SJCRH30 (cell line): ENCODE measurements around the gene KRT72. TPM values are rescaled to one million over a fixed set of nuclear protein-coding genes. Genes with fewer than 3 reads are reported as not detected.

ENCODE experiments used
- DNase-seq, 2 experiments: peaks; one replicate each; pipeline ENCODE4 v3.0.0-alpha.2; 2015 to 2020
- H3K27ac ChIP-seq: fragments of 250-450 bp; sonication (Bioruptor Pico); 2 replicates; pipeline ENCODE4 v1.5.1; 2020; ENCODE audit warnings: mild to moderate bottlenecking, moderate library complexity
- H3K27me3 ChIP-seq: fragments of 250-450 bp; sonication (Bioruptor Pico); 2 replicates; pipeline ENCODE4 v1.5.1; 2020; ENCODE audit warnings: mild to moderate bottlenecking, moderate library complexity
- H3K36me3 ChIP-seq: fragments of 250-450 bp; sonication (Bioruptor Pico); 2 replicates; pipeline ENCODE4 v1.5.1; 2020; ENCODE audit warnings: mild to moderate bottlenecking, moderate library complexity
- H3K4me1 ChIP-seq: fragments of 250-450 bp; sonication (Bioruptor Pico); 2 replicates; pipeline ENCODE4 v1.5.1; 2020; ENCODE audit warnings: mild to moderate bottlenecking, moderate library complexity
- H3K4me3 ChIP-seq: fragments of 250-450 bp; sonication (Bioruptor Pico); 2 replicates; pipeline ENCODE4 v1.5.1; 2020; ENCODE audit warnings: mild to moderate bottlenecking, moderate library complexity
- H3K9me3 ChIP-seq: fragments of 250-450 bp; sonication (Bioruptor Pico); replicated peaks from 2 replicates; pipeline ENCODE4 v1.5.1; 2020; ENCODE audit warnings: mild to moderate bottlenecking, moderate library complexity
- total RNA-seq: library from RNA; depleted of rRNA; stranded (reverse); fragments of >200 nt; shearing (Covaris generic); gene quantifications from 2 replicates; pipeline ENCODE4 v1.2.3, GENCODE V29; 2014

KRT72 gene
- total RNA-seq, 1 experiment from 2014 or later, result not detected

- Histone ChIP-seq H3K27me3 (peaks cover 11% of the 10 kb centered on the region; the same call in 1 of the 2 replicates), H3K36me3 (no peaks in the 10 kb centered on the region), H3K4me3 (no peak overlapping the region), H3K4me1 (no peaks in the 10 kb centered on the region), H3K9me3 (no peaks in the 10 kb centered on the region), H3K27ac (no peak overlapping the region)
- DNase-seq, result no peak
These were observed 18.8 kb downstream of the KRT72 start for GRCh38 chr12:52582486-52582885.

DNA sequence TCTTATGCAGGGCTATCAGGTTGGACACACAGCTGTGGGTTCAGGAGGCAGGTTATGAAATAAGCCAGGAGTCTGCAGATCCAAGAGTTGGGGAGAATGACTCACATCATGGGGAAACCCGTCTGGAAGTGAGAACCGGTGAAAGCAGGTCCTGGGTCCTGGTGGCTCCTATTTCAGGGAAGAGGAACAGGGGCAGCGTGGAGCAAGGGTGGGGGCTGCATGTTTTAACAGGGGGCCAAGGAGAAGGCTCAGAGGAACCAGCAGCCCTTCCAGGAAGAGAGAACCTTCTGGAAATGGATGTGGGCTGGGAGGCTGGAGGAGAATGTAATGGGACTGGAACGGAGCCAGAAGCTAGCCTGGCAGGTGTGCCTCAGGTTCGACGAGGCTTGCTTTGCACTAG is 19.8 kb downstream of the KRT72 start:
- no peak overlapping the region for H3K4me3 ChIP-seq
- DNase-seq, result no peak
- H3K4me1 ChIP-seq, result no peaks in the 10 kb centered on the region
- H3K27ac ChIP-seq, result no peak overlapping the region
- no peaks in the 10 kb centered on the region for H3K9me3 ChIP-seq
- peaks cover 7% of the 10 kb centered on the region; the same call in 1 of the 2 replicates for H3K27me3 ChIP-seq
- no peaks in the 10 kb centered on the region for H3K36me3 ChIP-seq

DNA sequence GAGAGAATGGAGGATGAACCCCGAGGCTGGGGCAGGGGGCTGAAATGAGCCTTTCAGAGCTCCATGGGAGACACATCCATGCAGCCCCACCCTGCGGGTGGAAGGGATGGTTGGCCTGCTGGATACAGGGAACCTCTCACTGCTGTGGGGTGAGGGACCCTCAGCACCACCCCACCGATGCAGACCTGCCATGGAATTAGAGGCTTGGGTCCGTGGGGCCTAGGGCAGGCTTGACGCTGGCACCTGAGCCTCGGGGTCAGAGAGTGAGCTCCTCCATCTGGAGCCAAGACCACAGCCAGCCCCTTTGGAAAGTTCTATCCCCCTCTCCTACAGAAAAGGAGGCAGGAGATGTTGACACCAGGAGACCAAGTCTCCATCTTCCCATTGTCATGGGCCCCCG is 20.2 kb downstream of the KRT72 start:
- H3K36me3 ChIP-seq, result no peaks in the 10 kb centered on the region
- H3K27ac ChIP-seq, result no peak overlapping the region
- H3K27me3 ChIP-seq, result peaks cover 6% of the 10 kb centered on the region; the same call in 1 of the 2 replicates
- no peaks in the 10 kb centered on the region for H3K9me3 ChIP-seq
- no peak overlapping the region for H3K4me3 ChIP-seq
- H3K4me1 ChIP-seq, result no peaks in the 10 kb centered on the region
- no peak for DNase-seq

DNA sequence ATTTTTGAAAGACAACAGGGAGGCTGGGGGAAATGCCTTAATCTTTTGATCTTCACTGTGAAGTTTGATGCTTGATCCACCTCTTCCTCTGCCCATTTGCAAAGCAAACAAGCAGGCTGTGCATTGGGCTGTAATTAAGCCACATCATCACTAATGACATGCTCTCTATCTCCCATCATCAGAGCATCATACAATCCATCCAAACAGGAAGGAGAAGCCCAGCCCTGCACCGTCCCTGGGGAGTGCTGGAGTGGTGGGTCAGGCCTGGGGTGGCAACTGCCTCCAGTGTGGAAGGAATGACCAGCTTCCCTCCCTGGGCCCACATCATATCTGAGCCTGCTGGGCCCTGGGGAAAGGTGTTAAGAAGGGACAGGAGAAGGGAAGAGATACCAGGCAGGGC is 20.8 kb downstream of the KRT72 start:
- Histone ChIP-seq H3K27me3 (peaks cover 6% of the 10 kb centered on the region; the same call in 1 of the 2 replicates), H3K36me3 (no peaks in the 10 kb centered on the region), H3K9me3 (no peaks in the 10 kb centered on the region), H3K4me3 (no peak overlapping the region), H3K27ac (no peak overlapping the region), H3K4me1 (no peaks in the 10 kb centered on the region)
- no peak for DNase-seq

- Histone ChIP-seq H3K36me3 (no peaks in the 10 kb centered on the region), H3K4me3 (no peak overlapping the region), H3K4me1 (no peaks in the 10 kb centered on the region), H3K27ac (no peak overlapping the region), H3K27me3 (peaks cover 6% of the 10 kb centered on the region; the same call in 1 of the 2 replicates), H3K9me3 (no peaks in the 10 kb centered on the region)
- DNase-seq, result no peak
These were observed 21.5 kb downstream of the KRT72 start for GRCh38 chr12:52579468-52580465.

DNA sequence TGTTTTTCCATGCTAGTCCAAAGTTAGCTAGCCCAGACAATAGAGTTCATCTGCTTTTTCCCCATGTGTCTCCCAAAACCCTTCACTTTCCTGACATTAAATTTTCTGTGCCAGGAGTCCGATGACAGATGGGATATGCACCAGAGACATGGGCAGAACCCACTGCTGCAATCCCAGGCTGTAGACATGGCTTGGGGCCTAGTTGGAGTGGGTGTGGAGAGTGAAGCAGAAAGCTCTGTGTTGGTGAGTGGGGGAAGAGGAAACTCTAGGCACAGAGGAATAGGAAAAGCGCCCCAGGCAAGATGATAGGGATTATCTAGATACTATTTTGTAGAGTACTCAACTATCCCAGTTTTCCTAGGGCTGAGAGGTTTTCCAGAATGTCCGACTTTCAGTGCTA is 22.8 kb downstream of the KRT72 start:
- Histone ChIP-seq H3K27ac (no peak overlapping the region), H3K36me3 (no peaks in the 10 kb centered on the region), H3K27me3 (peaks cover 6% of the 10 kb centered on the region; the same call in 1 of the 2 replicates), H3K4me1 (no peaks in the 10 kb centered on the region), H3K9me3 (no peaks in the 10 kb centered on the region), H3K4me3 (no peak overlapping the region)
- no peak for DNase-seq

GRCh38 chr12:52577316-52577715 is 23.9 kb downstream of the KRT72 start:
- DNase-seq, result no peak
- Histone ChIP-seq H3K9me3 (no peaks in the 10 kb centered on the region), H3K4me3 (no peak overlapping the region), H3K27ac (no peak overlapping the region), H3K36me3 (no peaks in the 10 kb centered on the region), H3K4me1 (no peaks in the 10 kb centered on the region), H3K27me3 (no peaks in the 10 kb centered on the region; the same call in 1 of the 2 replicates)

GRCh38 chr12:52575948-52576347 is 25.3 kb downstream of the KRT72 start:
- no peak for DNase-seq
- H3K9me3 ChIP-seq, result no peaks in the 10 kb centered on the region
- H3K4me3 ChIP-seq, result no peak overlapping the region
- H3K27me3 ChIP-seq, result no peaks in the 10 kb centered on the region; the same call in 1 of the 2 replicates
- no peaks in the 10 kb centered on the region for H3K4me1 ChIP-seq
- H3K36me3 ChIP-seq, result no peaks in the 10 kb centered on the region
- H3K27ac ChIP-seq, result no peak overlapping the region

DNA sequence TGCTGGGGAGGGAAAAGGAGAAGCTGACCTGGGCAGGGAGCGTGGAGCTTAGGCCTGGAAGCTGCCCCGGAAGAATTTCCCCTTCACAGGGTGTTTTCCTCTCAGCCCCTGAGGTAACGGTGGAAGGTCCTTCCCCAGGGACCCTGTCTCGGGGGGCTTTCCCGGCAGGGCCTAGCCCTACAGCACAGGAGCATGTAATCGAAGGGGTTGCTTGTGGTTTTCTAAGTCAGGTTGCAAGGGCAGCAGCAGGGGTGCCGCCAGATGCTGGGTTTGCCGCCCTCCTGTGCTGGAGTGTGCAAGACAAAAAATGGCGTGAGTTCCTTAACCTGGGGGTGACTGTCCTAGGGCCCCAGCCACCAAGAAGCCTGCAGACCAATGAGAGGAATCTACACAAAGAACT is 26.0 kb downstream of the KRT72 start:
- no peak for DNase-seq
- Histone ChIP-seq H3K4me1 (no peaks in the 10 kb centered on the region), H3K27me3 (no peaks in the 10 kb centered on the region; the same call in 1 of the 2 replicates), H3K4me3 (no peak overlapping the region), H3K9me3 (no peaks in the 10 kb centered on the region), H3K27ac (no peak overlapping the region), H3K36me3 (no peaks in the 10 kb centered on the region)

DNA sequence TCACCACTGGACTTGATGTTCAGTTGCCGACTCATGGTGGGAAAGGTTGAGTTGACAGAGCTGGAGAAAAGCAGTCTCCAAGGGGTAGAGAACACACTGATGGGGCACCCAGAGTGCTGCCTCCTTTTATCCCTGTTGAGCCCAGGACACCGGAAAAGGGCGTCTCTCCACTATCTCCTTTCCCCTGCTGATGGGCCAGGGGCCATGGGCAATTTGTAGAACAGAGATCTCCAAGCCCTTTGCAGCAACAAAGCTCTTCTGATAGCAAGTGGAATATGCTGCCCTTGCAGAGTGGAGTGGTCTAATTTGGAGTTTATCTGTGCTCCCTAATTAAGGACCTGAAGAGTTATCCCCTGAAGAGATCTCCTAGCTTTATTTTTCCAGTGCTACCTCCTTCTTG is 27.5 kb downstream of the KRT72 start, which contains the start of gene KRT74:
Gene KRT74, minus strand, starts transcription at position 101 of the 400 bp plus-strand sequence. Its CDS starts 66 bp downstream, at position 35.
- Histone ChIP-seq H3K9me3 (no peaks in the 10 kb centered on the region), H3K27ac (no peak within 1 kb of the TSS), H3K4me1 (no peaks in the 10 kb centered on the region), H3K36me3 (no peaks in the 10 kb centered on the region), H3K27me3 (peaks cover 2% of the 10 kb centered on the region; the same call in 1 of the 2 replicates), H3K4me3 (no peak within 1 kb of the TSS)
- DNase-seq, result no peak

GRCh38 chr12:52573306-52573705 is 28.0 kb downstream of the KRT72 start:
- Histone ChIP-seq H3K27me3 (peaks cover 2% of the 10 kb centered on the region; the same call in 1 of the 2 replicates), H3K4me3 (no peak overlapping the region), H3K4me1 (no peaks in the 10 kb centered on the region), H3K9me3 (no peaks in the 10 kb centered on the region), H3K36me3 (no peaks in the 10 kb centered on the region), H3K27ac (no peak overlapping the region)
- DNase-seq, result no peak

- Histone ChIP-seq H3K27me3 (peaks cover 8% of the 10 kb centered on the region; the same call in 1 of the 2 replicates), H3K36me3 (no peaks in the 10 kb centered on the region), H3K27ac (no peak overlapping the region)
These were observed 30.8 kb downstream of the KRT72 start for GRCh38 chr12:52570511-52570910.

DNA sequence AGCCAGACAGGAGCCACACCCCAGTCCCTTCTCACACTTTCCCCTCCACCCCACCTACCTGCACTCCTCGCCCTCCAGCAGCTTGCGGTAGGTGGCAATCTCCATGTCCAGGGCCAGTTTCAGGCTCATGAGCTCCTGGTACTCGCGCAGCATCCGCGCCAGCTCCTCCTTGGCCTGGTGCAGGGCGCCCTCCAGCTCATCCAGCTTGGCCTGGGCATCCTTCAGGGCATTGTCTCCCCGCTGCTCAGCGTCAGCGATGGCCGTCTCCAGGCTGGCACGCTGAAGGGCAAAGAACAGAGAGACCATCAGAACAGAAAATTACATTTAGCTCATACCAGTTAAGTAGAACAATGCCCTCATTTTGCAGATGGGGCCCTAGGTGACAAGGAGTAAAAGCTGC is 33.2 kb downstream of the KRT72 start:
- Histone ChIP-seq H3K4me3 (no peak overlapping the region), H3K9me3 (no peaks in the 10 kb centered on the region), H3K36me3 (no peaks in the 10 kb centered on the region), H3K4me1 (no peaks in the 10 kb centered on the region), H3K27me3 (peaks cover 8% of the 10 kb centered on the region; the same call in 1 of the 2 replicates), H3K27ac (no peak overlapping the region)
- no peak for DNase-seq

More at GRCh38 chr12:52570511-52570910, 30.8 kb downstream of the KRT72 start:
- no peak for DNase-seq
- Histone ChIP-seq H3K4me3 (no peak overlapping the region), H3K9me3 (no peaks in the 10 kb centered on the region), H3K4me1 (no peaks in the 10 kb centered on the region)

DNA sequence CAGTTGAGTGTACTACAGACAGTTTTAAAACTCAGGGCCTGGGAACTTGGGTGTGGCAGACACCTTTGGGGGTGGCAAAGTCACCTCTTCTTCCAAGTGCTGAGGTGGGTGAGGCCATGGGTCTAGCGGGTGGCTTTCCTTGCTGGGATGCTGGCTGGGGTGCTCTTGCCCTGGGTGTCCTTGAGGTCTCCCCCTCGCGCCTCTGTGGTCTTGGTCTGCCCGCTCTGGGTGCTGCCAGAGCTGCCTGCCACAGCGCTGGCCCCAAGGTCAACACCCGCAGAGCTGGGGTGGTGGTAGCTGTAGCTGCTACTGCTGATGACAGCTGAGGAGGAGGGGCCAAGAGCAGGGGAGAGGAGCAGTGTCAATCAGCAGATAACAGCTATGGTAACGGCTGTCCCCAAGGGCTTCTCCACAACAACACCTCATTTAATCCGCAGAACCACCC is 34.4 kb downstream of the KRT72 start:
- H3K27ac ChIP-seq, result no peak overlapping the region
- H3K27me3 ChIP-seq, result peaks cover 8% of the 10 kb centered on the region; the same call in 1 of the 2 replicates
- H3K4me1 ChIP-seq, result no peaks in the 10 kb centered on the region
- no peaks in the 10 kb centered on the region for H3K9me3 ChIP-seq
- no peak for DNase-seq
- H3K4me3 ChIP-seq, result no peak overlapping the region
- H3K36me3 ChIP-seq, result no peaks in the 10 kb centered on the region

DNA sequence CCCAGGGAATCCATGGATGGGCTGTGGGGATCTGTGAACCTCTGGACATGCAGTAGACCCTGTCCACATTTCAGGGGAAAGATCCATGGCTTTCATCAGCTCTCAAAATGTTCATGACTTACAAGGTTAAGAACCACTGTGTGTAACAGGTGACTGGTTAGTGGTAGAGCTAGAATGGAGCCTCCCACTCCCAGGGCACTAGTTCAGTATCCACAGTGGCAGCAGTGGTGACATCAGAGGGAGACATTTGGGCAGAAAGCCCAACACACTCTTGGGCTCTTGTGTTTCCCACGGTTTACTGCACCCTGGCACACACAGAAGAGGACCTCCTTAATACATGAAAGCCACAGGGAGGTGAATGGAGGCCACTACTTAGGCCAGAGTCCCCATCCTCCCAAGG is 36.7 kb downstream of the KRT72 start:
- no peaks in the 10 kb centered on the region for H3K4me1 ChIP-seq
- no peak overlapping the region for H3K27ac ChIP-seq
- no peaks in the 10 kb centered on the region for H3K36me3 ChIP-seq
- H3K9me3 ChIP-seq, result no peaks in the 10 kb centered on the region
- H3K4me3 ChIP-seq, result no peak overlapping the region
- H3K27me3 ChIP-seq, result peaks cover 8% of the 10 kb centered on the region; the same call in 1 of the 2 replicates
- no peak for DNase-seq
